IMR-90 (cell line): Measurements from ENCODE around the gene FAM111A. TPM values are rescaled to one million over a fixed set of nuclear protein-coding genes. Genes with fewer than 3 reads are reported as not detected.

Experiments used
- ATAC-seq: fragments of 200-7000 bp; cut with Tn5 transposase; 2 replicates; pipeline ENCODE4 v1.9.1; 2020; ENCODE audit warnings: low read depth, mild to moderate bottlenecking, moderate library complexity
- BruUV-seq: library from RNA; stranded (reverse); fragments of 400-500 nt; replicated peaks from 2 replicates; lab custom pipeline; 2021; lab: Mats Ljungman, UMichigan
- CTCF ChIA-PET: fragments of 300-600 bp; formaldehyde crosslinking; extraction: SDS; loops from one replicate; lab custom pipeline; 2021; ENCODE audit warnings: antibody characterized with exemption; lab: Yijun Ruan, JAX
- POLR2A ChIA-PET: fragments of 300-600 bp; sonication (Branson Sonifier 250); formaldehyde crosslinking; loops from one replicate; lab custom pipeline; 2022; ENCODE audit warnings: antibody characterized with exemption; ENCODE audit not compliant: unreplicated experiment; lab: Charles Lee
- DNase-seq: peaks from one replicate; pipeline ENCODE4 v3.0.0; 2013
- H2AFZ ChIP-seq: replicated peaks from 2 replicates; pipeline ENCODE3; 2013; ENCODE audit warnings: low read length, mild to moderate bottlenecking; ENCODE audit not compliant: poor library complexity
- H2AK5ac ChIP-seq: 2 replicates; pipeline ENCODE4 v1.6.1; 2013; ENCODE audit warnings: low read depth, low read length, inconsistent platforms
- H2AK9ac ChIP-seq: replicated peaks from 2 replicates; pipeline ENCODE3; 2013; ENCODE audit warnings: mild to moderate bottlenecking, low read depth, low read length, moderate library complexity; ENCODE audit not compliant: poor library complexity
- H2BK120ac ChIP-seq: 2 replicates; pipeline ENCODE4 v1.6.1; 2013; ENCODE audit warnings: low read depth, low read length, inconsistent platforms
- H2BK15ac ChIP-seq: 3 replicates; pipeline ENCODE4 v1.6.1; 2013; ENCODE audit warnings: low read depth, low read length, inconsistent platforms
- H2BK20ac ChIP-seq: 2 replicates; pipeline ENCODE4 v1.6.1; 2013; ENCODE audit warnings: low read depth, mild to moderate bottlenecking, inconsistent platforms, low read length, moderate library complexity
- H2BK5ac ChIP-seq: 2 replicates; pipeline ENCODE4 v1.6.1; 2013; ENCODE audit warnings: mild to moderate bottlenecking, low read depth, low read length, inconsistent platforms; ENCODE audit not compliant: poor library complexity, severe bottlenecking
- H3K14ac ChIP-seq: replicated peaks from 2 replicates; pipeline ENCODE4 v1.6.1; 2013; ENCODE audit warnings: low read depth, low read length, inconsistent platforms
- H3K18ac ChIP-seq: 2 replicates; pipeline ENCODE4 v1.6.1; 2013; ENCODE audit warnings: low read depth, low read length, control low read depth
- H3K23ac ChIP-seq: 2 replicates; pipeline ENCODE4 v1.6.1; 2013; ENCODE audit warnings: low read depth, low read length, inconsistent platforms
- H3K27ac ChIP-seq: 2 replicates; pipeline ENCODE4 v1.5.1; 2013; ENCODE audit warnings: mild to moderate bottlenecking, control low read depth, low read length; ENCODE audit not compliant: insufficient read depth
- H3K27me3 ChIP-seq: 2 replicates; pipeline ENCODE4 v1.6.1; 2013; ENCODE audit warnings: low read length; ENCODE audit not compliant: control insufficient read depth, insufficient read depth
- H3K36me3 ChIP-seq: 2 replicates; pipeline ENCODE4 v1.6.1; 2013; ENCODE audit warnings: low read length, mixed read lengths; ENCODE audit not compliant: control insufficient read depth, insufficient read depth
- H3K4ac ChIP-seq: 2 replicates; pipeline ENCODE4 v1.6.1; 2013; ENCODE audit warnings: low read depth, low read length, inconsistent platforms
- H3K4me1 ChIP-seq: 2 replicates; pipeline ENCODE4 v1.6.1; 2013; ENCODE audit warnings: low read length, mixed read lengths; ENCODE audit not compliant: control insufficient read depth, insufficient read depth
- H3K4me2 ChIP-seq: 2 replicates; pipeline ENCODE4 v1.6.1; 2013; ENCODE audit warnings: low read depth, mild to moderate bottlenecking, control low read depth, low read length, moderate library complexity
- H3K4me3 ChIP-seq: 2 replicates; pipeline ENCODE4 v1.5.1; 2013; ENCODE audit warnings: low read depth, mild to moderate bottlenecking, control low read depth, low read length, moderate library complexity; ENCODE audit not compliant: insufficient read depth
- H3K56ac ChIP-seq: 2 replicates; pipeline ENCODE4 v1.6.1; 2013; ENCODE audit warnings: low read length, inconsistent platforms; ENCODE audit not compliant: insufficient read depth; ENCODE audit errors: extremely low read depth
- H3K79me1 ChIP-seq, 2 experiments: 2 replicates each; pipeline ENCODE4 v1.6.1; 2013; ENCODE audit warnings: low read length in 2 of 2, inconsistent platforms in 1 of 2, low read depth in 1 of 2
- H3K9ac ChIP-seq: 2 replicates; pipeline ENCODE4 v1.6.1; 2013; ENCODE audit warnings: low read depth, low read length, control low read depth
- H3K9me1 ChIP-seq: 2 replicates; pipeline ENCODE4 v1.6.1; 2013; ENCODE audit warnings: low read length, inconsistent platforms; ENCODE audit not compliant: insufficient read depth
- H3K9me3 ChIP-seq: 2 replicates; pipeline ENCODE4 v1.6.1; 2013; ENCODE audit warnings: low read length; ENCODE audit not compliant: control insufficient read depth, insufficient read depth
- H4K20me1 ChIP-seq: 2 replicates; pipeline ENCODE4 v1.6.1; 2013; ENCODE audit warnings: low read length, inconsistent platforms; ENCODE audit not compliant: insufficient read depth
- H4K5ac ChIP-seq: 2 replicates; pipeline ENCODE4 v1.6.1; 2013; ENCODE audit warnings: mild to moderate bottlenecking, low read depth, low read length, control low read depth
- H4K8ac ChIP-seq, 2 experiments: 2 replicates each; pipeline ENCODE4 v1.6.1; 2013; ENCODE audit warnings: low read depth in 2 of 2, low read length in 2 of 2, control low read depth in 1 of 2, inconsistent platforms in 1 of 2
- H4K91ac ChIP-seq: 2 replicates; pipeline ENCODE4 v1.6.1; 2013; ENCODE audit warnings: low read depth, low read length, inconsistent platforms; ENCODE audit not compliant: insufficient read depth
- BHLHE40 ChIP-seq: fragments of 150-350 bp; IDR thresholded peaks from 2 replicates; pipeline ENCODE4 v1.6.1; 2016; ENCODE audit warnings: mild to moderate bottlenecking, low read depth, low read length
- CEBPB ChIP-seq: IDR thresholded peaks from 2 replicates; pipeline ENCODE4 v1.6.1; 2012; ENCODE audit warnings: low read depth, low read length, improper control_type of control experiment
- MAZ ChIP-seq: IDR thresholded peaks from 2 replicates; pipeline ENCODE4 v1.6.1; 2012; ENCODE audit warnings: low read depth, mild to moderate bottlenecking, low read length, improper control_type of control experiment, moderate library complexity, borderline replicate concordance
- WGBS, 2 experiments: methylation state at CpG; one replicate each; pipeline versions ENCODE4 v1.1.5 to v1.1.7; 2013; ENCODE audit warnings: missing lambda C conversion rate in 2 of 2; ENCODE audit not compliant: insufficient read length in 1 of 2; ENCODE audit errors: extremely low coverage in 2 of 2; 5-methylcytosine and 5-hydroxymethylcytosine counted together
- dilution Hi-C: fragments of 300-500 bp; cut with HindIII; formaldehyde crosslinking; loops from one replicate; pipeline ENCODE4 v1.14.3; 2018; ENCODE audit warnings: low sequenced_read_pairs; ENCODE audit not compliant: unreplicated experiment
- in situ Hi-C: fragments of 300-500 bp; cut with MboI; formaldehyde crosslinking; loops from 3 replicates; pipeline ENCODE4 v1.14.3; 2019; ENCODE audit warnings: low sequenced_read_pairs, inconsistent platforms, mixed read lengths
- intact Hi-C: fragments of 100-400 bp; cut with micrococcal nuclease; formaldehyde crosslinking; loops from 2 replicates; pipeline ENCODE4 v1.10.0; 2022
- polyA plus RNA-seq, 3 experiments: library from polyadenylated mRNA; depleted of rRNA; stranded (reverse); fragments of >200 nt; gene quantifications; 2 replicates each; pipeline ENCODE4 v1.2.3, GENCODE V29; 2012; ENCODE audit warnings: low replicate concordance in 1 of 3
- total RNA-seq: library from RNA; depleted of rRNA; stranded (reverse); fragments of >200 nt; gene quantifications from 2 replicates; pipeline ENCODE4 v1.2.3, GENCODE V29; 2012

The FAM111A gene
- total and polyA plus RNA-seq, 2 of the 4 experiments (the other 2 are of a cell fraction): 19.9 to 36.4 TPM

GRCh38 chr11:59173964-59174663, 31.5 kb downstream of the FAM111A start:
- peak overlapping the region; percentile 92 for H2AFZ ChIP-seq
- H4K20me1 ChIP-seq: peaks cover 5% of the 10 kb centered on the region; the same call in 1 of the 2 replicates
- H3K9me1 ChIP-seq: peaks cover 7% of the 10 kb centered on the region; the same call in 1 of the 2 replicates
- DNase-seq (peak; percentile 59), ATAC-seq (0 out of 2 replicates have a peak, but pooled peaks have one; percentile 1)
- peak overlapping the region; percentile 90 for H3K4me2 ChIP-seq
- ChIA-PET POLR2A (no interaction called here), CTCF (interaction anchor here (1.1 kb wide), 1 partner anchor 28 kb away, joined by 3 read pairs; no protein-coding TSS in a partner anchor)
- H4K5ac ChIP-seq: peak overlapping the region; percentile 51
- H3K23ac ChIP-seq: peak overlapping the region; percentile 36; the same call in 1 of the 2 replicates
- H3K56ac ChIP-seq: 0 out of 2 replicates have a peak overlapping the region, but pooled peaks have one; percentile 16
- peak overlapping the region; percentile 45; the same call in 1 of the 2 replicates for H2BK120ac ChIP-seq
- H3K27me3 ChIP-seq: no peaks in the 10 kb centered on the region
- H2AK9ac ChIP-seq: no peak overlapping the region
- peak overlapping the region; percentile 65; the same call in 1 of the 3 replicates for H2BK15ac ChIP-seq
- no peak overlapping the region; the same call in 1 of the 2 replicates for H2AK5ac ChIP-seq
- H4K91ac ChIP-seq: peak overlapping the region; percentile 86
- H2BK5ac ChIP-seq: peak overlapping the region; percentile 11
- peaks cover 11% of the 10 kb centered on the region for H3K4me1 ChIP-seq
- no peaks in the 10 kb centered on the region for H3K9me3 ChIP-seq
- in situ Hi-C loops (no loop called here), dilution Hi-C loops (no loop called here), intact Hi-C loops (loop anchor here (2.0 to 5.0 kb wide), 3 partner anchors 13 to 508 kb away; no protein-coding TSS in a partner anchor)
- peak overlapping the region; percentile 80 for H4K8ac ChIP-seq
- TF ChIP-seq MAZ (0 out of 2 replicates have a peak, but pooled peaks have one; percentile 3), BHLHE40 (no peak), CEBPB (peak; percentile 97)
- 0% methylated on average over 1 of the region's 7 CpGs; no CpG with 5 or more reads in 1 of the 2 experiments for WGBS, 2 experiments
- no peak overlapping the region; the same call in 1 of the 2 replicates for H2BK20ac ChIP-seq
- 0 out of 2 replicates have a peak, but pooled peaks cover 2% of the 10 kb centered on the region for H3K36me3 ChIP-seq
- peak overlapping the region; percentile 54 for H3K4me3 ChIP-seq
- peak overlapping the region; percentile 38; the same call in 1 of the 2 replicates for H3K14ac ChIP-seq
- BruUV-seq: no TSS peak
- peak overlapping the region; percentile 61 for H3K27ac ChIP-seq
- peak overlapping the region; percentile 28 for H3K18ac ChIP-seq
- H3K79me1 ChIP-seq: peaks cover 0 to 16% of the 10 kb centered on the region in 2 experiments; a peak in 2 of 4 replicates
- H3K4ac ChIP-seq: peak overlapping the region; percentile 78
- H3K9ac ChIP-seq: peak overlapping the region; percentile 68
